ENCODE results near the gene FYN.

FYN gene

GRCh38 chr6:111618407-111618806 lies 254.8 kb downstream of the FYN start:
- H3K4me1 ChIP-seq (ENCODE audit: insufficient read depth, insufficient read length), result peaks cover 7% of the 10 kb centered on the region
- TF ChIP-seq SUZ12 (IDR thresholded peaks at IDR 0.05; ENCODE audit: extremely low read depth, insufficient read depth, insufficient read length) (no peak), ZNF274 (IDR thresholded peaks at IDR 0.05; ENCODE audit: low read depth, low read length) (no peak)
- H3K9me3 ChIP-seq (ENCODE audit: insufficient read depth, low read length), result no peaks in the 10 kb centered on the region
- H3K9ac ChIP-seq (ENCODE audit: insufficient read length, low read depth), result no peak overlapping the region
- no peaks in the 10 kb centered on the region for H3K27me3 ChIP-seq (ENCODE audit: insufficient read depth, insufficient read length)
- no peak for DNase-seq (ENCODE audit: low read depth, low spot score)
- H3K4me3 ChIP-seq (ENCODE audit: insufficient read length, low read depth), result no peak overlapping the region
- H3K36me3 ChIP-seq (ENCODE audit: insufficient read depth, insufficient read length, low read length), result no peaks in the 10 kb centered on the region

- no peak overlapping the region for H3K4me3 ChIP-seq (ENCODE audit: insufficient read length, low read depth)
- H3K4me1 ChIP-seq (ENCODE audit: insufficient read depth, insufficient read length), result peaks cover 7% of the 10 kb centered on the region
- no peak for DNase-seq (ENCODE audit: low read depth, low spot score)
- H3K36me3 ChIP-seq (ENCODE audit: insufficient read depth, insufficient read length, low read length), result no peaks in the 10 kb centered on the region
- TF ChIP-seq ZNF274 (IDR thresholded peaks at IDR 0.05; ENCODE audit: low read depth, low read length) (no peak), SUZ12 (IDR thresholded peaks at IDR 0.05; ENCODE audit: extremely low read depth, insufficient read depth, insufficient read length) (no peak), YY1 (IDR thresholded peaks at IDR 0.05; ENCODE audit: insufficient read depth, insufficient read length) (no peak)
- H3K27me3 ChIP-seq (ENCODE audit: insufficient read depth, insufficient read length), result no peaks in the 10 kb centered on the region
- H3K9me3 ChIP-seq (ENCODE audit: insufficient read depth, low read length), result no peaks in the 10 kb centered on the region
- no peak overlapping the region for H3K9ac ChIP-seq (ENCODE audit: insufficient read length, low read depth)
These were observed 256.1 kb downstream of the FYN start for GRCh38 chr6:111617149-111617548.

DNA sequence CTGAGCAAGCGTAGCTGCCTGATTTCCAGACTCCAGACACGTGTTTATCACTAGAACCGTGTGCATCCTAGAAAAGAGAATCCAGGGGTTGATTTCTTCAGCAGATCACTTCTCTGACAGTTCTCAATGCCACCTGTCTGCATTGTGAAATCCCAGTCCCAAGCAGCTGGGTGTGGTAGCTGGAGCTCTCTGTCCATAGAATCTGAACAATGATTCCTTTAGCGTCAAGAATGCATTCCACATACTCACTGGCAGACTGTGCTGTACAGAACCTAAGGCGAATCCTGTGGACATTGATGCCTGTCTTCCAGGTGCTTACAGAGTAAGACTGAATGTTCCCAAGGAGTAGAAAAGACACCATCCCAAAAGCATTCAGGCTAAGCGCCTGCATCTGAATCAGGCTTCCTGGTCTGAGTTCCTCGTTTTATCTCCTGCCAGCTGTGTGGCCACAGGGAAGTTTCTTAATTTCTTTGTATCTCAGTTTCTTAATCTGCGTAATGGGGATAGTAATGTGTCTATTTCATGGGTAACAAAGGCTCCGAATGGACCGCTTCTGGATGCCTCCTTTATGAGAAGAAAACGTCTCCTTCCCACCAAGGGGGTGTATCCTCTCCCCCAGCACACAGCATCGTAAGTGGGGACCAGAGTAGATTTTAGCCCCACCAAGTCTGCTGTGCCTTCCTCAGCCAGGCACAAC lies 257.2 kb downstream of the FYN start:
- Histone ChIP-seq H3K27me3 (ENCODE audit: insufficient read depth, insufficient read length) (no peaks in the 10 kb centered on the region), H3K4me1 (ENCODE audit: insufficient read depth, insufficient read length) (peaks cover 7% of the 10 kb centered on the region), H3K9me3 (ENCODE audit: insufficient read depth, low read length) (no peaks in the 10 kb centered on the region), H3K9ac (ENCODE audit: insufficient read length, low read depth) (no peak overlapping the region), H3K4me3 (ENCODE audit: insufficient read length, low read depth) (no peak overlapping the region), H3K36me3 (ENCODE audit: insufficient read depth, insufficient read length, low read length) (no peaks in the 10 kb centered on the region)
- TF ChIP-seq SUZ12 (IDR thresholded peaks at IDR 0.05; ENCODE audit: extremely low read depth, insufficient read depth, insufficient read length) (no peak), ZNF274 (IDR thresholded peaks at IDR 0.05; ENCODE audit: low read depth, low read length) (no peak), YY1 (IDR thresholded peaks at IDR 0.05; ENCODE audit: insufficient read depth, insufficient read length) (no peak)
- no peak for DNase-seq (ENCODE audit: low read depth, low spot score)

GRCh38 chr6:111614833-111615582 lies 258.2 kb downstream of the FYN start:
- no peaks in the 10 kb centered on the region; the same call in 1 of the 2 replicates for H3K9me3 ChIP-seq (ENCODE audit: insufficient read depth, low read length)
- H3K4me3 ChIP-seq (ENCODE audit: insufficient read length, low read depth), result no peak overlapping the region
- H3K9ac ChIP-seq (ENCODE audit: insufficient read length, low read depth), result no peak overlapping the region
- no peak for DNase-seq (ENCODE audit: low read depth, low spot score)
- no peak for TF ChIP-seq SUZ12 (IDR thresholded peaks at IDR 0.05; ENCODE audit: extremely low read depth, insufficient read depth, insufficient read length)
- no peak for TF ChIP-seq YY1 (IDR thresholded peaks at IDR 0.05; ENCODE audit: insufficient read depth, insufficient read length)
- TF ChIP-seq ZNF274 (IDR thresholded peaks at IDR 0.05; ENCODE audit: low read depth, low read length), result no peak
- no peaks in the 10 kb centered on the region for H3K27me3 ChIP-seq (ENCODE audit: insufficient read depth, insufficient read length)
- H3K4me1 ChIP-seq (ENCODE audit: insufficient read depth, insufficient read length), result peaks cover 7% of the 10 kb centered on the region
- no peaks in the 10 kb centered on the region for H3K36me3 ChIP-seq (ENCODE audit: insufficient read depth, insufficient read length, low read length)

- Histone ChIP-seq H3K9ac (ENCODE audit: insufficient read length, low read depth) (no peak overlapping the region), H3K4me3 (ENCODE audit: insufficient read length, low read depth) (no peak overlapping the region), H3K27me3 (ENCODE audit: insufficient read depth, insufficient read length) (no peaks in the 10 kb centered on the region), H3K4me1 (ENCODE audit: insufficient read depth, insufficient read length) (peaks cover 7% of the 10 kb centered on the region), H3K9me3 (ENCODE audit: insufficient read depth, low read length) (no peaks in the 10 kb centered on the region; the same call in 1 of the 2 replicates), H3K36me3 (ENCODE audit: insufficient read depth, insufficient read length, low read length) (no peaks in the 10 kb centered on the region)
- TF ChIP-seq ZNF274 (IDR thresholded peaks at IDR 0.05; ENCODE audit: low read depth, low read length), result no peak
- TF ChIP-seq SUZ12 (IDR thresholded peaks at IDR 0.05; ENCODE audit: extremely low read depth, insufficient read depth, insufficient read length), result no peak
- TF ChIP-seq YY1 (IDR thresholded peaks at IDR 0.05; ENCODE audit: insufficient read depth, insufficient read length), result no peak
- DNase-seq (ENCODE audit: low read depth, low spot score), result no peak
These were observed 260.9 kb downstream of the FYN start for GRCh38 chr6:111612379-111612778.

GRCh38 chr6:111610548-111611172 lies 262.6 kb downstream of the FYN start:
- no peak overlapping the region for H3K4me3 ChIP-seq (ENCODE audit: insufficient read length, low read depth)
- no peak overlapping the region for H3K9ac ChIP-seq (ENCODE audit: insufficient read length, low read depth)
- H3K27me3 ChIP-seq (ENCODE audit: insufficient read depth, insufficient read length), result no peaks in the 10 kb centered on the region
- no peaks in the 10 kb centered on the region; the same call in 1 of the 2 replicates for H3K9me3 ChIP-seq (ENCODE audit: insufficient read depth, low read length)
- peaks cover 3% of the 10 kb centered on the region for H3K4me1 ChIP-seq (ENCODE audit: insufficient read depth, insufficient read length)
- TF ChIP-seq SUZ12 (IDR thresholded peaks at IDR 0.05; ENCODE audit: extremely low read depth, insufficient read depth, insufficient read length), result no peak
- no peak for TF ChIP-seq ZNF274 (IDR thresholded peaks at IDR 0.05; ENCODE audit: low read depth, low read length)
- TF ChIP-seq YY1 (IDR thresholded peaks at IDR 0.05; ENCODE audit: insufficient read depth, insufficient read length), result no peak
- no peaks in the 10 kb centered on the region for H3K36me3 ChIP-seq (ENCODE audit: insufficient read depth, insufficient read length, low read length)
- DNase-seq (ENCODE audit: low read depth, low spot score), result no peak

Data from NT2/D1 (cell line).